Measurements from ENCODE around the gene SOWAHB.
A peak's percentile ranks its signal among the peaks of the same experiment; 100 is the strongest.
"Not testable (repeated sequence)": the region's sequence is repeated elsewhere in the genome, so short reads cannot be mapped to it uniquely, and the experiment has no call there.

The SOWAHB gene

DNA sequence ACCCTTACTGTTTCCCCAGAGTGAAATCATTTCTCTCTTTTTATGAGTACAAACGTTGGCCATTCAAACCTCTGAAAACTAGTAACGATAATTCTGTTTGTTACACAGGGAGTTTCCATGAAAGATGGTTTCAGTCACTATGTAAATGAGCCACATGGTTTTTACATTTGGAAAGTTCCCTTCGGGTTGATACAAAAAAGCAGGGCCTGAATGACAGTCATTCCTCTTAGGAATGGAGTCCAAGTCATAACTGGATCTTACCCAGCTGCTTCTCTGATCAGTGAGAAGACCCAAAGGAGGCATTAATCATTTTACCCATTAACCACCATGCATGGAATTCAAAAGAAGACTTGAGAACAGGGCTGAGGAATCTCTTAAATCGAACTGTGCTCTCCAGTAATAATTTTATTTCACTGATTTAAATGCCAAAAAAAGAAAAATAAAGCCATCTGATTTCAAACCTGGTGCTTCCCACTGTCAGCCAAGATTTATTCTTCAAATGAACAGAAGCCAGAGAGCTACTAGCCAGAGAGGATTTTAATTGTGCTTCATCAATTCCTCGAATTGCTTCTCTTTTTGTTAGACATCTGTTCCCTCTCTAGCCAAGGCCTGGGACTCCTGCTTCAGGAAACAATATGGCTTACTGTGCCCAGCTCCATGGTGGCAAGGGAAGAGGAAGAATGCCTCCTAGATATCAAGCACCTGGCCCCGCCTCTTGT lies 3.2 kb downstream of the SOWAHB start:
- DNase-seq = no peak

DNA sequence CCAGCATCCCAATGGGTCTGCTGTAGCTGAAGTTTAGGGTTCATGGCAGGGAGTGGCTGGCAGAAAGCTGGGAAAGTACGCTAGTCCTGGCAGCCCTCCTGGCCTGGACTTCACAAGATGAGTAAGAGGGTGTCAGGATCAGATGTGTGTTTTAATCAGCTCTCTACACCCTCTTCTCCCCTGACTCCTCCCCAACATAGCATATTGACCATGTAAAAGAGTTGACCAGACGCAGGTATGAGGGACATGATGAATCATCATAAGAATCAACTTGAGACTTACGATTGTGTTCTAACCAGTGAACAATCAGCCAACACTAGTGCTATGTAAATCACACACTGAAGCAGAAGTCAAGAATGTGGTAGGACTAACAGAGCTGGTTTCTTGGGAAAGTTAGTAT lies 5.3 kb downstream of the SOWAHB start:
- DNase-seq = no peak

DNA sequence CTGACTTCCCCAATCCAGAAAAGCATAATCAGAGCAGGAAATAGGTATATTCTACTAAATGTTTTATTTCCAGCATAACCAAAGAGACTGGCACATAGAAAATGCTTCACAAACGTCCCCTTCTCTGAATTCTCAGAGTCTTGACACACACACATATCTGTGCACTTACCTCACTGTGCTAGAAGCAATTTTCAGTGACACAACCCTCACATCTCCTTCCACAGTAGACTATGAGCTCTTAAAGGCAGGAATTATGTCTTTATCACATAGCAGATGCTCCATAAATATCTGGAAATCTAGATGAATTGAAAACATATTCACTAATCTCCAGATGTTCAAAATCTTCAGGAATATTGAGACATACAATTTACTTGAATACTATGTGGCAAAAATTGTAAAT lies 5.9 kb downstream of the SOWAHB start:
- DNase-seq = no peak

DNA sequence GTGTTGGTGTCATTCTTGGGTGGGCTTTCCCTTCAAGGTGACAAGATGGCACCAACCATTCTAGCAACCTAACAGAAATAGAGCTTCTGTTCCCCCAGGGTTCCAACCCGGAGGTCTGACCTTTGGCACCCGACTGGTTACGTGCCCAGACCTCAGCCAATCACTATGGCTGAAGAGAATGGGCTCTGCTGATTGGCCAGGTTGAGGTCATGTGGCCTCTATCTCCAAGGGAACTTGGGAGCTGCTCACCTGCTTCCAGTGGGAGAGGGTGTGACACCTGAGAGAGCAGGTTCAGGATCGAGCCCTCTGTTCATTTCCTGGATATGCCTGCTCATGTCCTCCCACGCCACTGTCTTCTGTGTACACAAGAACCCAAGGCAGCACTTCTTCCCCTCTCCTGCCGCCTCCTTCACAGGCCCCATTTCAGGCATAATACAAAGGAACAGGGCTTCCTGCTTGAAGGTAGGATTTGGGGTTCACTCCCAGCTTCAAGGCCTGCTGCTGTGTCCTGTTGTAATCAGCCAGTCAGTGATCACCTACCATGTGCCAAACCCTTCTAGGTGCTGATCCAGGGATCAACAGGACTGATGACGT lies 11.0 kb downstream of the SOWAHB start:
- DNase-seq = no peak

DNA sequence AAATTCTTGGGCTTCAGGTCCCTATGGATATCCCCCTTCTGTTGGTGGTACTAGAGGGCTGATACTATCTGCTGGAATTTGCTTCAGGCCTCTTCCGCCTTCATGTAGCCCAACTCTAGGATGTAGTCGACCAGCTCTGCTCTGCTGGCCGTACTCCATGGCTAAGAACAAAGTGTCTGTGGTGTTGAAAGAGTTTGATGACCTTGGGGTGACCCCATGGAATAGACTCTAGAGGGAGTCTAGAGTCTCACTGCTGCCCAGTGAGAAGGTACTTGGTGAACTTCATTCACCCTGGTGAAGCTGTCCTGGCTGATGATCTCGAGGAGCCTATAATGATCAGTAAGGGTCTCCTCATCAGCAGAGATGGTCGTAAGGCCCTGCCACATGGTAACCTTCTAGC lies 11.7 kb downstream of the SOWAHB start:
- no peak for DNase-seq

DNA sequence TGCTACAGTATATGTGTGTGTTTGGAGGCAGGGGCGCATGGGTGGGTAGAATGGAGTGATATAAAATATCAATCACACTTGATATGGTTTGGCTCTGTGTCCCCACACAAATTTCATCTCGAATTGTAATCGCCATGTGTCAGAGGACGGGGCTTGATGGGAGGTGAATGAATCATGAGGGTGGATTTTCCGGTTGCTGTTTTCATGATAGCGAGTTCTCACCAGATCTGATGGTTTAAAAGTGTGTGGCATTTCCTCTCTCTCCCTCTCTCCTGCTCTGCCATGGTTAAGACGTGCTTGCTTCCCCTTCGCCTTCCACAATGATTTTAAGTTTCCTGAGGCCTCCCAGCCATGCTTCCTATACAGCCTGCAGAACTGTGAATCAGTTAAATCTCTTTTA lies 14.8 kb downstream of the SOWAHB start:
- DNase-seq = no peak

DNA sequence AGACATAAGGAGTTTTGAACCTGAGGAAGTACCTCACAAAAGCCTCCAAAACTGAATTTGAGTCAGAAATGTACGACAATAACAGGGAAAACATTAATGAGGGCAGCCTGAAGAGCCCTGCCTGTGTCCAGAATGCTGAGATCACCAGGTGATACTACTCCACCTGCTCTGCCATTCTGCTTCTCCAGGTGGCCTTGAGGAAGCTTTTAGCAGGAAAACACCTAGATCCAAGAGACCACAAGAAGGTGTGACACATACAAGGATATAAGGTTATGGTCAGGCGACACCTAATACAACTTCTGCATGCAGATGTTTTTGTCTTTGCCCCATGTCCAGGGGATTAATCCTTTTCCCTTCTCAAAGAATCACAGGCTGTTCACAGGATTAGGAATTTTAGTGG lies 15.3 kb downstream of the SOWAHB start:
- DNase-seq = no peak

DNA sequence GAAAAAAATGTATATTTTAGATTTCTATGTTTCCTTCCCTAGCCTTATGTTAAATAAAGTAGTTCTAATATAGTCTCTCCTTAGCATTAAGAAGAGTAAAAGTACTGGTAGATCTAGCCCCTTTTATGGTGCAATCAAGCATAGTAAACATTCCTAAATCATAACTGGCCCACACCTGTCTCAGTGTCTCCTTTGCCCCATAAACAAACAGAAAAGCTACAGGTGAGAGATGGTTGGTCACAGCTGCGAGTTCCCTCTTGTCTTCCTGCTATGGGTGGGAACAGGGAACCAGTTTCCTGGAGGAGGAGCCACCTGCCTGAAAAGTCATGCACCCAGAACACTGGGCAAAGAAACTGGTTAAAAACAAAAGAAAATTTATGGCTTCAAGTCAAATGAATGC lies 16.6 kb downstream of the SOWAHB start:
- DNase-seq = peak; percentile 92

DNA sequence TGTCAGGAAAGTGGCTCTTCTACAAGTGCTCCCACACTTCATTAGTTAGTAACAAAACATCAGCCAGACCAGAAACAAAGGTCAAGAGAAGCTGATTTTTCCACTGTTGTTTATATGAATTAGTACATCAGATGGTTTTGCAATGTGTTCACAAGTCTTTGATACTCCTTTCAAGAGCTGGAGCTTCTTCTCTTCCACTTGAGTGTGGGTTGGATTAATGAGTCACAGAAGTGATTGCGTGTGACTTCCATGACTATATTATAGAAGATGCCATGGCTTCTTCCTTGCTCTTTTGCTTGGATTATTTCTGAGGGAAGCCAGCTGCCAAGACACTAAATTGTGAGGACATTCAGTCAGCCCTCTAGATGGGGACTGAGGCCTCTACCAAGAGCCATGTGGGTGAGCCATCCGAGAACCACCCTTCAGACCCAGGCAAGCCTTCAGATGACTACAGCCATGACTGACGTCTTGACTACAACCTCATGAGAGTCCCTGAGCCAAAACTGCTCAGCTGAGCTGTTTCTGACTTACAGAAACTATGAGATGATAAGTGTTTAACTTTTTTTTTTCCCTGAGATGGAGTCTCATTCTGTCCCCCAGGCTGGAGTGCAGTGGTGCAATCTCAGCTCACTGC lies 18.1 kb downstream of the SOWAHB start:
- no peak for DNase-seq

DNA sequence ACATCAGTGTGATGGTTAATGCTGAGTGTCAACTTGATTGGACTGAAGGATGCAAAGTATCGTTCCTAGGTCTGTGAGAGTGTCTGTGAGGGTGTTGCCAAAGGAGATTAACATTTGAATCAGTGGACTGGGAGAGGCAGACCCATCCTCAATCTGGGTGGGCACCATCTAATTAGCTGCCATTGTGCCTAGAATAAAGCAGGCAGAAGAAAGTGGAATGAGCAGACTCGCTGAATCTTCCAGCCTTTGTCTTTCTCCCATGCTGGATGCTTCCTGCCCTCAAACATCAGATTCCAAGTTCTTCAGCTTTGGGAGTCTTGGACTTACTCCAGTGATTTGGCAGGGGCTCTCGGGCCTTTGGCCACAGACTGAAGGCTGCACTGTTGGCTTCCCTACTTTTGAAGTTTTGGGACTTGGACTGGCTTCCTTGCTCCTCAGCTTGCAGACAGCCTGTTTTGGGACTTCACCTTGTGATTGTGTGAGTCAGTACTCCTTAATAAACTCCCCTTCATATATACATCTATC lies 19.2 kb downstream of the SOWAHB start:
- not testable (repeated sequence) for DNase-seq

DNA sequence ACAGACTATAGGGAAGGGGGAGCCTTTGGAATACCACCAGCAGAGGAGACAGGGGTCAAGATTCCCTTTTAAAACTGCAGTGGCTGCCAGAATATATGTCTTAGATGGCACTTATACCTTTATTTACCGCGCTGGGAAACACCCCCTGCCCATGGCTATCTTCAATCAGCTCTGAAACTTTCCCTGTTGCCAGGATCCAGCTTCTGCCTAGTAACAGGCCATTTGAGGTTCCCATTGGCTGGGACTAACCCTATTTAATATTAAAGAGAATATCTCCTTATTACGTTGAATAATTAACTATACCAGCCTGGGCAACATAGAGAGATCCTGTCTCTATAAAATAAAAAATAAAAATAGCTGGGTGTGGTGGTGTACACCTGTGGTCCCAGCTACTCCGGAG lies 23.8 kb downstream of the SOWAHB start:
- no peak for DNase-seq

DNA sequence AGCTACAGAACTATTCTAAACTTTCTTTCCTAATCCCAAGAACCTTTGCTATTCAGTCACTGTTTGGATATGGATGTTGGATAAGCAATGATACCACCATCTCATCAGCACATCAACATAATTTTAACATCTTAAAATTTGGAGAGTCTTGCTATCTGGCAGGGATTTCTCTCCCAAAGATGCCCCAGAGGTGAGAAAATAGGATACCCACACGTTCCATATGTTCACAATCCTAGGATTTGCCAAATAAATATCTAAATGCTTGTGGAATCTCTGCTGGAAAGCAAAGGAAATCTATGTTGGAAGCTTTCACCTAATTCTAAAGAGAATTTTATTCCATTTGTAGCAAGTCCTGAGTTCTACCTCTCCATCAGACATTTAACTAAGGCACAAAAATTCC lies 24.4 kb downstream of the SOWAHB start:
- DNase-seq = no peak

DNA sequence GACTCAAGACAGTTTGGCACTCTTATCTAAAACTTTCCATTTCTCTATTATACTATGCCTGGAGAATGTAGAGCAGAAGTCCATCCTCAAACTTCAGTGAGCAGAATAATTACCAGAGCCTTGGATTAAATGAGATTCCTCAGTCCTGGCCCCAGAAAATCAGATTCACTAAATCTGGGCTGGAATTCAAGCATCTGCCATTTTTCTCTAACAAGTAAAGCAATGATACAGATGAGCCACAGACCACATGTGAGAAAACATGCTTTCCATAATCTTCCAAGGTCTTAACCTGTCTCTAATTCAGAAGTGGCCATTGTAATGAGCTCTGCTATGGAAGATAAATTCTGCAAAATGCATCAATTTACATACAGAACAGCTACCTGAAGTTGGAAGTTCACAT lies 25.4 kb downstream of the SOWAHB start:
- no peak for DNase-seq

DNA sequence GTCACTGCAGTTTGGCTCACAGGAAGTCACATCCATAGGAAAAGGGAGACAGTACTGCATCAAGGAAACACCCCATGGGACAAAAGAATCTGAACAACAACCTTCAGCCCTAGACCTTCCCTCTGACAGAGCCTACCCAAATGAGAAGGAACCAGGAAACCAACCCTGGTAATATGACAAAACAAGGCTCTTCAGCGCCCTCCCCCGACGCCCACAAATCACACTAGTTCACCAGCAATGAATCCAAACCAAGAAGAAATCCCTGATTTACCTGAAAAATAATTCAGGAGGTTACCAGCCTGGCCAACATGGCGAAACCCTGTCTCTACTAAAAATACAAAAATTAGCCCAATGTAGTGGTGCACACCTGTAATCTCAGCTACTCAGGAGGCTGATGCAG lies 29.2 kb downstream of the SOWAHB start:
- not testable (repeated sequence) for DNase-seq

DNA sequence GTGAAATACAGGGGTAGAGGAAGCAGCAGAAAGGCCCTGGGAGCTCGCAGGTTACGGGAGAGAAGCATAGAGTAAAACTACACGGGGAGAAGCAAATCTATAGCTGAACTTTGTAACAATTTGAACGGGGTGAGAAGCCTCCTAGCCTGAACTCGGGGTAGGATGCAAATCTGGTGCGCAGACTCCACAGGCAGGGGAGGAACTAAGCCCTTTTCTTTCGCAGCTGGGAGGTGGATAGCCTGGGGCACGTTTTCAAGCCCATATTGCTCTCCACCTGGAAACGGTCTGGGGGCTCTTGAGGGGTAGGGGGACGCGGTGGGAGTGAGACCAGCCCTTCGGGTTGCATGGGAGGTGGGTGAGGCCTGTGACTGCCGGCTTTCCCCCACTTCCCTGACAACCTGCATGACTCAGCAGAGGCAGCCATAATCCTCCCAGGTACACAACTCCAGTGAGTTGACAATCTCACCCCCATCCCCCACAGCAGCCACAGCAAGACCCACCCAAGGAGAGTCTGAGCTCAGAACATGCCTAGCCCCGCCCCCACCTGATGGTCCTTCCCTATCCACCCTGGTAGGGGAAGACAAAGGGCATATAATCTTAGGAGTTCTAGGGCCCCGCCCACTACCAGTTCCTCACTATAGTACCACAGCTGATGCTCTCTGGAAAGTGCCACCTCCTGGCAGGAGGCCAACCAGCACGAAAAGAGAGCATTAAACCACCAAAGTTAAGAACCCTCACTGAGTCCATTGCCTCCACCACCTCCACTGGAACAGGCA lies 29.9 kb downstream of the SOWAHB start:
- DNase-seq = peak; percentile 15

DNA sequence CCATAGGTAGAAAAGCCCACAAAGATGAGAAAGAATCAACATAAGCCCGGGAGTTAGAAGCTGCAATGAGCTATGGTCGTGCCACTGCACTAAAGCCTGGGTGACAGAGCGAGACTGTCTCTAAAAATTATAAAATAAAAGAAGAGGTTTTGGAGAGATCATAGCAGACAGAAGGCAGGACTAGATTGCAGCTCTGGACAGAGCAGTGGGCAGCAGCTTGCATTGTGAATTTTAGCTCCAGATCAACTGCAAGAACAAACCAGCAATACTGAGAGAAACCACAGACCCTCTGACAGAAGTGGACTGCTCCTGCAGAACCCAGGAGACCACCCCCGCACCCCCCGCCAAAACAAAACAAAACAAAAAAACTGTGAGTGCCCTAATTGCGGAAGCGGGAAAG lies 30.6 kb downstream of the SOWAHB start:
- DNase-seq = no peak

DNA sequence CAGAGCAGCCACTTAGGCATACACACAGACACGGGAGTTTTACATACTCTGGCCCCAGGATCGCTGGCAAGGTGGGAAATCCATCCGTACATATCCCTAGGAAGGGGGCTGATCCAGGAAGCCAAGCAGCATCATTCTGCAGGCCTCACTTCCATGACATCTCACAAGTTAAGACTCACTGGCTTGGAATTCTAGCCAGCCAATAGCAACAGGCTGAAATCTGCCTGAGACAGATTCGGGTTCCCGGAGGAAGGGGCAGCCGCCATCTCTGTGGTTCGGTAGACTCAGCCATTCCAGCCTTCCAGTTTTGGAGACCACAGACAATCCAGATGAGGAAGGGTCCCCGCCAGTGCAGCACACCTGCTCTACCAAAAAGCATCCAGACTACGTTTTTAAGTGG lies 31.3 kb downstream of the SOWAHB start:
- DNase-seq = no peak

DNA sequence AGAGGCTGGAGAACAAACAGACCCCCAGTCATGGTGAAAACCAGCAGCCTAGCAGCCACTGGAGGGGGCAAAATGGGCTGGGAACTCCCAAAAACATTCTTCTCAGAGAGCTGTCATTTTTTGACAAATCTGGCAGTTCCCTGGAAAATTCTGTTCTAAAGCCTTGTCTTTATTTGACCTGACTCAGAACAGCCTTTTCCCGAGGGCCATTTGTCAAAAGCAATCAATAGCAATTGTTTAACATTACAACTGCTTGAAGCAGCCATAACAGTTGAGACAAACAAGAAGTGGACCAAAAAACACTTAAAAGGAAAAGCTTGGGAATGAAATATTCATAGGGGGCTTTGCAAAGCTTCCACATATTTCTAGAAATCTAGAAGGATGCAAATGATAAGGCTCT lies 39.6 kb downstream of the SOWAHB start:
- no peak for DNase-seq

DNA sequence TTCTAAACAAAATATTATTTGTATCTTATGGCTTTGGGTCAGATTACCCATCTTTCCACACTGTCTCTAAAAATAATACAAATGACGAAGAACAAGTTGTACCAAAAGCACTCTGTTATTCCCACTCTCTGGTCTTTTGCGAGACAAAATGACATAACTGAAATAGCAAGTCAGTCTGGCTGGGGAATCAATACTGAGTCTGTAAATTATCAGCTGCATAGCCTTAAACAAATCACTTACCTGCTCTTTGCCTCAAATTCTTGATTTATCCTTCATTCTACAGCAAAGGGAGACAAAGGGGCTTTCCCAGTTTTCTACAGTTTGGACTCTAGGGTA lies 40.9 kb downstream of the SOWAHB start:
- no peak for DNase-seq

DNA sequence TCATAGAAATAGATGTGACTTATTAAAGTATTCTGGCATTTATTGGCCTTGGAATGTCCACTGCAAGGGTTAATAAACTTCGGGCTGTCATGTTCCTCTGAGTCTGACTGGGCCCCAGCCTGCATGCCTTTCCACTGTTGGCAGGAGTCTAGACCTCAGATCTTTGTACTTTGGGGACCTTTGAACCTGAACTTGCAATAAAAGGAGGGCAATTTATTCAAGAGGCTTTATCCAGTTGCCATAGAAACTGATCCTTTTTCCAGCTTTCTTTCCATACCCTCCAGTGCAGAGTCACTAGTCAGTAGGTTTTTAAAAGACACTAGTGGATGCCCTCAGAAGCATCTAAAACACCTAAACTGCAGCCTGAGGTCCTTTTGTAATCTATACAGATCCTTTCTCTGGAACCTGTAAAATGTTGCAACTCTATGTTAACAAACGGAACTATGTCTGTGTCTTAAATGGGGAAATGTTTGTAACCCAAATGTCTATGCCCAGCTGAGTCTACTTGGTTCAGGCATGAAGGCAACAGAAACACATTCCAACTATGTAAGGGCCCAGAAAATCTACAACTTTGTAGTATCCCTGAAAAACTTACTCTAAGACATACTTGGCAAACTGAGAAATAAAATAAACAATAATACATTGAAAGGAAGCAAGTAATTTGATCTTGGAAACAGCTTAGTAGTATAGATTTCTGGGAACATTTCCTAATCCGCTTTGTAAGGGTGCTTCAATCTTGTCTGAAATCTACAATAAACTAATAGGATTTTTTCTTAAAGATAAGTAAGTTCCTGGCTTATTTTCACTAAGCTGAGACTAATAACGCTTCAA lies 41.5 kb downstream of the SOWAHB start:
- no peak for DNase-seq

DNA sequence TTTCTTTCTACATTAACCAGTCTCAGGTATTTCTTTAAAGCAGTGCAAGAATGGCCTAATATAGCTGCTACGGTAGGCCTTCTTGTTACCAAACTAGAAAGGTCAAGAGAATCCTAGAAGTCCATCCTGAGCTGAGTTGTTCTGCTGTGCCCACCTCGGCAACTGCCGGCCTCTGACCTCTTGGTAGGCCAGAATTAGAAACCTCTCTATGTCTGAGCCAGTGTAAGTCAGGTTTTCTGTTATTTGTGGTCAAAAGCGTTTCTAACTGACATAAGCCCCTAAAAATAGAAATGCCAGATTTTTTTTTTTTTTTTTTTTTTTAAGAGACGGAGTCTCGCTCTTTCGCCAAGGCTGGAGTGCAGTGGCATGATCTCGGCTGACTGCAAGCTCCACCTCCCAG lies 43.1 kb downstream of the SOWAHB start:
- DNase-seq = no peak

DNA sequence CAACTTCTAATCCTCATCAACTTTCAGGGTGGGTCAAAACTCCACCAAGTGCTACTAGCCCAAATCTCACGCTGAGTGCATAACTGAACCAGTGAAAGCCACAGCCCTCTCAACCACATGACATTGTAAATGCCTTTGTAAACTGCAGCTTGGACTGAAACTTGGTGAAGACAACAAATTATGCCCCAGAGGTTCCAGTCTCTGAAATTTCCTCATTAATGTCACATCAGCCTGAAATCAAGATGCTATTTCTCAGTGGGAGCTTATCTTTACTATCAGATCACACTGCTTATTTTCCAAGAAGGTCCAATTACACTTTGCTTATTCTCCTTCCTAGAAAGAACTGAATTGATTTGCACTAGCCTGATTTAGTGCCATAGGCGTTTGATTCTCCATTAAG lies 46.6 kb downstream of the SOWAHB start:
- DNase-seq = no peak

DNA sequence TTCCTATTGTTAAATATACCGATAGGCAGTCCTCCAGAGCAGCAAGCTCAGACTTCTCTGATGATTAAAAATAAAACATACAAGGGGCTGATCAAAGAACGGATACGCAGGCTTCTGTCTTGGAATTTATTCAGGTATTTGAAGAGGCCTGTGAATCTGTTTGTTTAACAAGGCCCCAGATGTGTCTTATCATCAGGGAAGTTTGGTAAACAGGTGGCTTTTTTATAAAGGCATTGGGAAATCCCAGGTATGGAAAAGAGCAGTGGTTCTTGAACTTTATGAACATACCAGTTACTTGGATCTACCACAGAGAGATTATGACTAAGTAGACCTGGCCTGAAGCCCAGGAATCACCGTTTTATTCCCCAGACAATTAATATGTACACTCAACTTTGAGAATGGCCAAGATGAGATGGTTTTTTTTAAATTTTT lies 47.9 kb downstream of the SOWAHB start:
- DNase-seq = no peak

Data from DMS153 (cell line).